ENCODE data around the gene TPCN2.

TPCN2 gene

DNA sequence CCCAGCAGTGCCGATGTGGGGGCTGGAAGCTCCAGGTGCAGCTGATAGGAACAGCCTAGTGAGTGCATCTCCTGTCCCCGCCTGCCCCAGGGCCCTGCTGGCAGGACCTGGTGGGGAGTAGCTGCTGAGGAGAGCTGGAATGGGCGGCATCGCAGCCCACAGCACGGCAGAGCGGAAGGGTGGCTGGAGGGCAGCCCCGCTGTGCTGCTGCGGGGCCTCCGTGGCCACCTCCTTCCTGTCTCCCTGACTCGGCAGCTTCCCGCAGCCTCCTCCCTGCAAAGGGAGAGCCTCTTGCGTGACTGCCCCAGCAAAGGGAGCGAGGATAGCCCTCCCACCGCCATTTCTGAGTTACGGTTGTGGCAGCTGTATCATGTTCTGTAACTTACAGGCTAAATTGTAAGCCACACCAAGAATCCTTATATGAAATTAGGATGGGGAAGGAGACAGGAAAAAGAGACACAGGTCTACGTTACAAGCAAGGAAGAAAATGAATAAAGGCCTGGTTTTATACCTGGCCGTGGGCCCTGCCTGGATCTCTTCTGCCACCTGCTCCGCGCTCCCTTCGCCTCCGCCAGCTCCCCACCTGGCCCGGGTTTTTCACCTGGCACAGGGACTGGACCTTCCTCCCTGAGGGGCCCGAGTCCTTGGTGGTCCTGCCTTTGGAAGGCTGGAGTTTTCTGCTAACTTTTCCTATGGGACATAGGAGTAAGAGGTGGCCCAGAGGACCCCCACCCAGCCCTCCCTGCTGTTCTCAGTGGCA is 10.0 kb downstream of the TPCN2 start:
- DNase-seq, result no peak

DNA sequence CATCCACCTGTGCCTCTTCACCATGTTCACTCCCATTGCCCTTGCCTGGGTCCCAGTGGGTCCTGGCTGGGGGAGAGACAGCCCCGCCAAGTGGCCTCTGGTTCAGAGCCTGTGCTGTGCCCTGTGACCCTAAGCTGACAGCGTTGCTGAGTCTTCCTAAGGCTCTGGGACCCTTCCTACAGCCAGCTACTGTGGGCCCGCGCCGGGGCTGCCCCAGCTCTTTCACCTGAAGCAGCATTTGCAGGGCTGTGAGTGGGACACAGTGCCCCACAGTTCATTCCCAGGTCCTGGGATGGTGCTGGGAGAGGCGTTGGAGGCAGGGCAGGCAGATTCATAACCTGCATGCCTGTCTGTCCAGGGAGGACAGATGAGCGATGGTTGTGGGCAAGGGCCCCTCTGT is 10.7 kb downstream of the TPCN2 start:
- DNase-seq, result no peak

DNA sequence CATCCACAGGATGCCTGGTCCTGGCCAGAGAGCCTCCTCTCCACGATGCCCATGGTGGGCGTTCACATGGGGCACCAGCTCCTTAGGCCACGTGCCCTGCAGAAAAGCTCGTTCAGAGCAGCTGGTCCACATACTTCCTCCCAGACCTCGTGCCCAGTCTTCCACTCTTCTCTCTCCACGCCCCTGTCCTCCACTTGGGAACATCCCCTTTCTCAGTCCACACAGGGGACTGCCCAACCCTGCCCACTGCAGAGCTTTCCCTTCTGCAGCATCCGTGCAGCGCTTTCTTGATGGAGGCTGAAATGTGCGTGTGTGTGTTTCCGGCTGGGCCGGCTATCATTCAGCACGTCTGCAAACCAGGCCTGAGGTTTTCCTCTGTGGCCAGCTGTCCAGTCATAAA is 11.3 kb downstream of the TPCN2 start:
- DNase-seq, result no peak

DNA sequence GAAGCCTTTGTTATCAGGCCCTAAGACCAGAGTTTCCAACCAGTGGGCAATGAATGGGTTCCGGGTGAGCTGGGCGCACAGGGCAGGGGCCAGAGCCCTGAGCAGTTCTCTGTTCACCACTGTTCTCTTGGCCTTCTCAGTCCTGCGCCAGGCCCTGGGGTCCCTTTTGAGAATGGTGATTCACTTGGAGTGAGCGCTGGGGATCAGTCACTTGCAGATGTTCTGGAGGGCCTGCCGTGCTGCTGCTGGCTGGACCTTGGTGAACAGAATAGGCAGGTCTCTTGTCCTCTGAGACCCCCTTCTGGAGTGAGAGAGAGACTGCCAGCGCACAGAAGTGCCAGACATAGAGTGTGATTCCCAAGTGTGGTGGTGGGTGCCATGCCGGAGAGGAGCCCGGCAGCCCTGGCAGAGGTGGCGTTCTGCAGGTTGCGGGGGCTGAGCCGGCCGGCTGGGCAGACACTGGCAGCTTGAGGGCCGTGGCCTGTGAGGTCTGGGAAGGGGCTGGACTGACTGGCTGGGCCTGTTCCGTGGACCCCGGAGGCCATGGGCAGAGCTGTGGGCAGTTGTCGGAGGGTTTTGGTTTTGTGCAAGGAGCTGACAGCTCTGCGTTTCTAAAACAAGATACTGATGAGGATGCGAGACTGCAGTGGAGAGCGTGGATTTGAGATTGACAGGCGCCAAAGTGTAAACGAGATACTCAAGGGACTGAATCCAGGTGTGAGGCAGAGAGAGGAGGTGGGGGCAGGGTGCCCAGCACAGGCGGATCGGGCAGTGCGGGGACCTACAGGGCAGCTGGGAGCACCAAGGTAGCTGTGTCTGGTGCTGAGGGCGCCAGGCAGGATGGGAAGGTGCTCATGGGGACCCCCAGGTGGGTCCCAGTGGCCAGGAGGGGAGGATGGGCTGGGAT is 12.3 kb downstream of the TPCN2 start:
- DNase-seq, result no peak

DNA sequence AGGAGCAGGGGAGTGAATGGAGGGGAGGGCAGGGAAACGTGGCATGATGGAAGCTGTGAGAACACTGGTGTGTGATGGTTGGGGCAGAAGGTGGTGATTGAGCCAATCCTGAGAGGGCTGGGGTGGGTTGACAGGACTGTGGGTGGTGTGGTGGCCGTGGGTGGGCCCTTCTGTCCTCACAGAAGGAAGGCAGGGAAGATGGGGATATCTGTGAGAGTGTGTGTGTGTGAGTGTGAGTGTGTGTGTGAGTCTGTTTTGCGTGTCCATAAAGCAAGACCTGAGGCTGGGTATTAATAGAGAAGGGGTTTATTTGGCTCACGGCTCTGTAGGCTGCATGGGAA is 13.0 kb downstream of the TPCN2 start:
- no peak for DNase-seq

DNA sequence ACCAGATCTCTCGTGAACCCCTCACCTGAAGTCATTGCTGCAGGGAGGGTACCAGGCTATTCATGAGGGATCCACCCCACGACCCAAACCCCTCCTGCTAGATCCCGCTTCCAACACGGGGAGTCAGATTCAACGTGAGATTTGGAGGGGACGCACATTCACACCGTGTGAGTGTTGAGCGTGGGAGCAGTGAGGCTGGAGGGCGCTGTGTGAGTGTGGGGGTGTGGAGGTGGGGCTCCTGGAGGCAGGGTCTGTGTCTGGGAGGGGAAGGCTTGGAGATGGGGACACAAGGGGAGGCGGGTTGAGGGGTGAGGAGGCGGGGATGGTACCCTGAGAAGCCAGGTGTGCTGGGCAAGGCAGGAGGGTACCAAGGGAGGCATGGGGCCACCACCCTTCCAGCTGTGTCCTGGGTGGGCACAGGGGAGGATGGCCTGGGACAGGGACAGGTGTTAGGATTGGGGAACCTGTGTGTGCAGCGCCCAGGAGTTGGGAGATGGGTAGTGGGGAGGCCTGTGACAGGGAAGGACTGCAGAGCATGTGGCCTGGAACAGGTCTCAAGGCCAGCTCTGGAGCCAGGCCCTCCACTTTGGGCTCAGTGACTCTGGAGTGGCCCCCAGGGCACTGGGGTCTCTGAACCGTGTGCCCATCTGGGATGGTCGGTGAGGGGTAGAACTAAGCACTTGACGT is 13.6 kb downstream of the TPCN2 start:
- DNase-seq, result no peak

DNA sequence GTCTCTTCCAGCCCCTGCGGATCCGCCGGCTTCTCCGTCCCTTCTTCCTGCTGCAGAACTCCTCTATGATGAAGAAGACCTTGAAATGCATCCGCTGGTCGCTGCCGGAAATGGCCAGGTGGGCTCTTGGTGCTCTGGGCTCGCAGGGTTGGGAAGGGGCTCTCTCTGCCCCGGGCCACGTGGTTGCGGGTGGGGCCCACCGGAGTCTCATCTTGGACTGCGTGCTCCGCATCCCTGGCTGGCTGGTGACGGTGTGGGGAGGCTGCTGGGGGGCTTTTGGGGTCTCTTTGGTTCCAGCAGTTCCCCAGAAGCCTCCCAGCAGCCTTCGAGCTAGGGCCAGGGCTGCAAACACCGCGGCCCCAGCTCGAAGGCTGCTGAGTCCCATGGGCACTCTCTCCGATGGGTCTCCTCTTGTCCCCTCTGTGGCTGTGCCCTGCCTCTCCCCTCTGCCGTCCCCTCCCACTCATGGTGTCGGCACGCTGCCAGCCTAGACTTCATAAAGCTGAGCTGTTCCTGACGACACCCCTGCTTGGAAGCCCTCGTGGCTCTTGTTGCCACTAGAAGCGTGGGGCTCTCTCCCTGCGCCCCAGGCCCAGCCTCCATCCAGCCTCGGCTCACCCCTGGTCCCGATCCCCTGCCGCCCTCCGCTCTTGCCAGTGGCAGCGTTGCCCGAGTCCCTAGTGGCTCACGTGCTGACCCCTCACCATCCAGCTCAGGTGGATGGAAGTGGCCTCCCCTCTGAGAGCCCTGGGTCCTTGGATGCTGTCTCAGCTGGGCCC is 14.3 kb downstream of the TPCN2 start:
- DNase-seq, result no peak

DNA sequence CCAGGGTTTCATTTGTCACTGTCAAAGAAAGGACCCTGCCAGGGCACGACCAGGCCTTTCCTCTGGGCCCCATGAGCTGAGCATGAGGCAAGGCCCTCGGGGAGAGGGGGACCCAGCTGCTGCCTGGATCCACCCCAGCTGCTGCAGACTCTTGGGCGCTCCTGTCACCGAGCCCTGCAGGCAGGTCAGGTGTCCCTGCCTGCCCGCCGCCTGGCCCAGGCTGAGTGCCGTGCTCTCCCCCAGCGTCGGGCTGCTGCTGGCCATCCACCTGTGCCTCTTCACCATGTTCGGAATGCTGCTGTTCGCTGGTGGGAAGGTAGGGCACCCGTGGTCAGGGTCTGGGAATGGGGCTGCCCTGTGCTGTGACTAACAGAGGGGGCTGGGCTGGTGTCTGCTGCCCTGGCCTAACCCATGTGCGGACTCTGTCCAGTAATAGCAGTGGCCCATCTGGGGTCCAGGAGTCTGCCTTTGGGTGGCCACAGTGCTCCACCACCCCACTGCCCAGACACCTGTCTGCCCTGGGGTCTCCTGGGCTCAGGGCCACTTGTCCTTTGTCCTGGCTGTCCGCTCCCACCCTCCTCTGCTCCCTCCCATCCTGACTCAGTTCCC is 15.0 kb downstream of the TPCN2 start:
- DNase-seq, result no peak

DNA sequence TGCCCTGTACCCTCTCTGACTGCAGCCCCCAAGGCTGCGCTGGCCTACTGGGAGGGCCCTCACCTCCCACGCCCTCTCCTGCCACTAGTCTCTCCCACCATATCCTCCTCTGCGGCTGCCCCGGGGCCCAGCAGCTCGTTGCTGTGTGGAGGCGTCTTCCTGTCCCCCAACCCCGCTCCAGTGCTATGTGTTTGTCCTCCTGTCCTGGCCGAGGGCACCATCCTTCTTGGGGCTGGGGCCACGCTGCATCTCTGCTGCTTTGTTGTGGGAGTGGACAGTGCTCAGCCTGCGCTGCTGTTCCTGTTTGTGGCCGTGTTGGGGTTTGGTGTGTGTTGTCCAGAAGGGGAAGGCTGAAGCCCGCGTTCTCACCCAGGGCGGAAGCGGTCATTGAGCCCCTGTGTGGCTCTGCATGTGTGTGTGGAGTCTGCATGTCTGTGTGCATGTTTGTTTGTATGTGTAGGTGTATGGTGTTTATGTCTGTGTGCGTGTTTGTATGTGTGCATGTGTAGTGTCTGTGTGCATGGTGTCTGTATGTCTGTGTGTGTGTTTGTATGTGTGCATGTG is 15.7 kb downstream of the TPCN2 start:
- DNase-seq, result no peak

DNA sequence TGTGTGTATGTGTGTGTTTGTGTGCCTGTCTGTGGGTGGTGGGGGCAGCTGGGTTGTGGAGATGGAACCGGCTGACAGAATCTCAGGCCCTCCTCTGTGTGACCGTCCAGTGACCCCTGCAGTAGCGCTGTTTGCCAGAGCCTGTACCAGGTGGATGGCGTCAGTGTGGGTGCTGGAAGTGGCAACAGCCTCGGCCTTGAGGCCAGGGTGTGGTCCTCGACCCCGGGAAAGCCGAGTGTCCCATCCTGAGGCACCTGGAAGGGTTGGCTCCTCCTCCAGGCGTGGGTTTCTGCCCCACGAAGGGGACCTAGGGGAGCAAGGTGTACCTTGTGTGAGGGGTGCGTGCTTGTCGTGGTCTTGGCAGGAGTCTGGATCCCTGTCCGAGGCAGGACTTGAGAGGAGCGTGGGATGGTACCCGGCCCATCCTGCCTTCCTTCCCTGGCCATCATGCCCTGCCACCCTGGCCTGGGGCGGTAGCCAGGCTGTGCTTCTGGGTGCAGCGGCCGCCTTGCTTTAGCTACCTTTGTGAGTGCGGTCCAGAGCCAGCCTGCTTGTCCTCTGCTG is 16.5 kb downstream of the TPCN2 start:
- no peak for DNase-seq

DNA sequence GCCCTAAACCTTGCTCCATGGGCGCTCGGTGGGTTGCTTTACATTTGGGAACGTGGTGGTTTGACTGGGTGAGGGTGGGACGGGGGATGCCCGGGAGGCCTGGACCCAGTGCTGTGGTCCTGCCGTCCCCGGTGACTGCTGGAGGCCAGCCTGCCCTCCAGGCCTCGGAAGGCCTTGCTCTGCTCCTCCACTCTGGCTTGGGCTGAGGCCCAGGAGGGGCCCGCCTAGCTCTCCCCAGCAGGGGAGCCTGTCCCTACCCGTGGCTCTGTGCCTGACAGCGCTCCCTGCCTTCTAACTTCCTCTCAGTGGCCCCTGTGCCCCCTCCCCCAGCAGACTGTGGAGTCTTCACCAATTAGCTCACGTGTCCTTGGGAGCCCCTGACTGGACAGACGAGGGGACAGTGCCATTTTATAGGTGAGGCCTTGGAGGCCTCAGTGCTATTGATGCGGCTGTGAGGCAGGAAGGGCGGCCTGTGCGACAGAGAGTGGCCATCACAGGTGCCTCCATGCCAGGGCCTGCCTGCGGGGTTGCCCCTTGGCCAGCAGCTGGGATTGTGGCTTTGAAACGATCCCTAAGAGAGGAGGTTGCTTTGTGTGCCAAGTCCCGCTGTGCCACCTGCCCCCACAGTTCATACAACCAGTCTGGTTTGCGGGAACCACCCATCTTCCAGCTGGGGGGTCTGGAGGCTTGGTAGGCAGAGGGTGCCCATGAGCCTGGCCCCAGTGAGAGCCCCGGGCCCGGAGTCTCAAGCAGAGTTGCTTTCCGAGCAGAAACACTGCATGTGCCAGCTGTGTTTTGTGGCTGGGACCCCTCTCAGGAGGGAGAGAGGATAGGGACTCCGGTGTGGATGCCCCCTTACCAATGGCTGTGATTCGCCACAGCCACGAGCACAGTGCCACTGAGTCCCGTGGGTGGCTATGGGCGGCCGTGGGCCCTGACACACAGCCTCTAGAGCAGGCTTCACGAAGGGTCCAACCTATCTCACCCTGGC is 17.7 kb downstream of the TPCN2 start:
- DNase-seq, result no peak

DNA sequence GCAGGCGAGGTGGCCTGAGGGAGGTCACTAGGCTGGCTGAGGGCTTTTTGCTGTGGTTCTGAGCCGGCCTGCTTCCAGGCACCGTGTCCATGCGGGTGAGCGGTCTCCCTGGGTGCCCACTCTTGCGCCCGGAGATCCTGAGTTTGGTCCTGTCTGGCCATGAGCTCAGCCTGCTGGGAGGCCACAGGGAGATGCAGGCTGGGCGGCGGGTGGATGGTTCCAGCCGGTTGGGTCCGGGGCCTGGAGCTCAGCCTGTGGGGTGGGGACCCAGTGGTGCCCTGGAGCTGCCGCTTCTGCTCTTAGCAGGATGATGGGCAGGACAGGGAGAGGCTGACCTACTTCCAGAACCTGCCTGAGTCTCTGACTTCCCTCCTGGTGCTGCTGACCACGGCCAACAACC is 18.5 kb downstream of the TPCN2 start:
- DNase-seq, result no peak

DNA sequence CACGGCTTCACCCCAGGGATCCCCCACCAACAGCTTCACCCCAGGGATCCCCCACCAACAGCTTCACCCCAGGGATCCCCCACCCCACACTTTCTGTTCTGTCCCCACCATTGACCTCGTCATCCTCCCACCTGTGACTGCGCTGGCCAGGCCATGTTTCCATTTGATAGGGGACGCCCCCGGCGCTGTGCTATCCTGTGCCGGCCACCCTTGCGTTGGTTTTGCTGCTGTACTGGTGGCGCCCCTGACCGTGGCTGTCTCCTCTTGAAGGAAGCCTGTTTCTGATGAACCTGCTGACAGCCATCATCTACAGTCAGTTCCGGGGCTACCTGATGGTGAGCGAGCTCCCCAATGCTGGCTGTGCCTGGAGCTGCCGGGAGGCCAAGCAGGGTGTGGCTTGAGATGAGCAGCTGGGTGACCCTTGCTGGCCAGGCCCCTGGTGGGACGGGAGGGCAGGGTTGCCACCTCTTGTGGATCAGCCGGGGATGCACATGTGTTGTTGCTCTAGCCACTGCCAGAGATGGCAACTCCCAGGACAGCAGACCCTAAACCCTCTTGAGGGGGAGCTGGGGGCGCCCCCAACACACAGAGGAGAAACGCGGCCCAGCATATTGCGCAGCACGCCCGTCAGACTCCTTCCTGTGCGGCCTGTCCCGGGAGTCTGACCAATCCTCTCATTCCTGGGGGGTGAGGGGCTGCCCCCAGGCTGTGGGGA is 22.5 kb downstream of the TPCN2 start:
- no peak for DNase-seq

DNA sequence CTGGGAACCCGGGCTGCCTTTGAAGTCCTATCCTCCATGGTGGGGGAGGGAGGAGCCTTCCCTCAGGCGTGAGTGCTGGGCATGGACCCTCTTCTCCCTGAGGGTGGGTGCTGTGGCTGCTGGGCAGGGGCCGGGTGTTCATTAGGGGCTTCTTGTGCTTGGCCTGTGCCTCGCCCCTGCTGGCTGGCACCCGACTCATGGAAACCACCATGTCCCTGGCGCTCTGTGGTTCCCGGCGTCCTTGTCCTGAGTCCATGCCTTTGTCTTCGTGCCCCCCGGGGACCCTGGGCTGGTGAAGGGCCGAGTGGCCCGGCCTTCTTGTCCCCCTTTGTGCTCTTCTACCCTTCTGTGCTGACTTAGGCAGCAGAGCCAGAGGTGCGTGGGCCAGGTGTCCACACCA is 23.2 kb downstream of the TPCN2 start:
- DNase-seq, result no peak

DNA sequence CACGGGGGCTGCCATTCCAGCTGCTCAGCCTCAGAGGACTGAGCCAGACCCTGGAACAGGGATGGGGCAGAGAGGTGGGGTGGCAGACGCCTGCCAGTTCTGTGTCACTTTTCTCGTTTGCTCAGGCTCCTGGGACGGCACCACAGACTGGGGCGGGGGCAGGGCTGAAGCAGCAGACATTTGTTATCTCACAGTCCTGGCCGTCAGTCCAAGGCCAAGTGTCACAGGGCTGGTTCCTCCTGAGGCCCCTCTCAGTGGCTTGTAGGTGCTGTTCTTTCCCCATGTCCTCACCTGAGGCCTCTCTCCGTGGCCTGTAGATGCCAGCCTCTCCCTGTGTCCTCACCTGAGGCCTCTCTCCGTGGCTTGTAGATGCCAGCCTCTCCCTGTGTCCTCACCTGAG is 24.7 kb downstream of the TPCN2 start:
- DNase-seq, result no peak

DNA sequence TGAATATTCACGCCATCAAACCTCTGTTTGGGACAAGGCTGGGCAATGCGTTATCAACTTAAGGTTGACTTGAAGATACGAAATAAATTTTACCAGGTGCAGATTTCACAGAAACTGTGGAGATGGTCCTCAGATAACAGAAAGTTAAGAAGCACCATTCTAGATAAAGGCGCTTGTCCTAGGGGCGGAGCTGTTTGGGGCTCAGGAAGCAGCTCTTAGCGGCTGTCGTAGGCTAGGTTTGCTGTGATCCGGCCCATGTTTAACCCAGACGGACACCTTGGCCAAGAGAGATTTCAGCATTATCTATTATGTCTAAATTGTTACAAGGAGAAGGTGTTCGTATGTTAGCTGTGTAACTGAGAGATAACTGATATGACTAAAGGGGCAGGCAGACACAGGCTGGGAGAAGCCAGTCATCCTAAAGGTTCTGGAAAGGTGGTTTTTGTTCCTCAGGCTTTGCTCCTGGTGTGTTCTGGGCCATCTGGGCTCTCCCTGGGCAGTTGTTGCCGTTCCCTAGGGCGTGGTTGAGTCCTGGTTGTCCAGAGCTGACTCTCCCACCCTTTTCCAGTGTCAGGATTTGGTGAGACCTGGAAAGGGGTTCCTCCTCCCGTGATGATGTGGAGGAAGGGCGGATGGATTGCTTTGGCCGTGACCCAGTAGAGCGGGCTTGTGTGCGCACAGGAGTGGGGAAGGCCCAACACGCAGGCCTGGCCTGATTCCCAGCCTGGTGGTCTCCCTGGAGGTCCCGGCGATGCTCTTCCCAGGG is 25.8 kb downstream of the TPCN2 start:
- DNase-seq, result no peak

DNA sequence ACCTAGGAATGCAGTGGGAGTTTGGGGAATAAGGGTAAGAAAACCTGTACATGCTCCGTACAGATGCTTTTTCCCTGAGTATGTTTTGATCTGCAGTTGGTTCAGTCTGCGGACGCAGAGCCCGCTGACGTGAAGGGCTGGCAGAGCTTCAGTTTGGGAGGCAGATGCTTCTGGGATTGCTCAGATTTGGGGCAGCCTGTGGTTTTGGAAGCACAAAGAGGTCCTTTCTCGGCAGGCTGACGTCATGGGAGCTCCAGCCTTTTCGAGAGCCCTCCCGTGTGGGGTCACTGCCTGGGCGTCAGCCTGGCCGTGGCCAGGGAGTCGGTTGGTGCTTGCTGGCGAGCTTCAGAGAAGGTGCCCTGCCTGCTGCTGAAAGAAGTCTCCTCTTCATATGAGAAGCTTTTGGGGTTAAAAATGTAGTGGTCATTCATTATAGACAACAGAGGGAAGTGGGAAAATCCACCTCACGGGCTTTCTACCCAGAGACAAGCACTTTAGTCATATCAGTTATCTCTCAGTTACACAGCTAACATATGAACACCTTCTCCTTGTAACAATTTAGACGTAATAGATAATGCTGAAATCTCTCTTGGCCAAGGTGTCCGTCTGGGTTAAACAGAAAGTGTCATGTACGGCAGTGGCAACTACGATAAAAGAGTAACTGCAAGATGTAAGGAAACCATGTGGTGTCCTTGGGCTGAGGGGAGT is 26.8 kb downstream of the TPCN2 start:
- DNase-seq, result no peak

DNA sequence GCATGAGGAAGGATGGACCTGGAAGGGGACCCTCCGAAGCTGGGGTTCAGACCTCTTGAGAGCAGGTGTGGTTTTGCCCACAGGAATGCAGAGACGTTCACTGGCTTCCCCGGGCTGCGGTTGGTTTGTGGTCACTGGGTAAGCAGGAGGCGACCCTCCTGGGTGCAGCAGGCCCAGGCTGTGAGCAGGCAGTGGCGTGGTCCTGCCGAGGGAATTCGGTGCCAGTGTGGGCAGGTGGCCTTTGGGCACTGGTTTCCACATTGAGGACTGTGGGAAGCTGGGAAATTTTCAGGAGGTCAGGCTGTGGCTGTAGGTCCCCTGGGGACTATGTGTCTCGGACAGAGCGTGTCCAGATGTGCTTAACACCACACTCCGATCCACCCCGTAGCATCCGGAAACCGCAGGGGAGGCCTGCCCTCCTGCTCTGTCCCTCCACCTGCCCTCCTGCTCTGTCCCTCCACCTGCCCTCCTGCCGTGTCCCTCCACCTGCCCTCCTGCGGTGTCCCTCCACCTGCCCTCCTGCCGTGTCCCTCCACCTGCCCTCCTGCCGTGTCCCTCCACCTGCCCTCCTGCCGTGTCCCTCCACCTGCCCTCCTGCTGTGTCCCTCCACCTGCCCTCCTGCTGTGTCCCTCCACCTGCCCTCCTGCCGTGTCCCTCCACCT is 27.5 kb downstream of the TPCN2 start:
- DNase-seq, result no peak

Measured in SW 1271 (cell line).